Measurements from ENCODE around the gene ELOVL1. TPM values are rescaled to one million over a fixed set of nuclear protein-coding genes. Genes with fewer than 3 reads are reported as not detected.

ELOVL1 gene
- total and polyA plus RNA-seq, 4 donors = 12.8 to 50.3 (median 35.3) TPM

GRCh38 chr1:43392702-43393101, 24.9 kb upstream of the ELOVL1 start:
- TF ChIP-seq YY1 (IDR thresholded peaks at IDR 0.05) (no peak), FOXA2 (IDR thresholded peaks at IDR 0.05) (no peak), EGR1 (IDR thresholded peaks at IDR 0.05; ENCODE audit: low read depth in 2 of 2) (no peak), HNF4A (conservative IDR thresholded peaks at IDR 0.05) (no peak), RXRA (IDR thresholded peaks at IDR 0.05) (no peak), TAF1 (conservative IDR thresholded peaks at IDR 0.05) (no peak), HNF4G (IDR thresholded peaks at IDR 0.05) (no peak), CTCF (IDR thresholded peaks at IDR 0.05; ENCODE audit: low read depth, low read length, missing input control) (no peak), SP1 (IDR thresholded peaks at IDR 0.05) (no peak), NR2F2 (IDR thresholded peaks at IDR 0.05) (no peak), ZBTB33 (IDR thresholded peaks at IDR 0.05) (no peak), GABPA (IDR thresholded peaks at IDR 0.05 in 1 of 2, conservative IDR thresholded peaks at IDR 0.05 in 1 of 2) (no peak), JUND (IDR thresholded peaks at IDR 0.05) (no peak), RAD21 (IDR thresholded peaks at IDR 0.05) (no peak), ATF3 (IDR thresholded peaks at IDR 0.05) (no peak), REST (IDR thresholded peaks at IDR 0.05) (no peak), MAX (IDR thresholded peaks at IDR 0.05) (no peak), FOXA1 (IDR thresholded peaks at IDR 0.05) (no peak)
- Histone ChIP-seq H3K4me1 (ENCODE audit: control insufficient read depth in 4 of 4, insufficient read depth in 4 of 4, low read length in 3 of 4) (peaks cover 2 to 27% (median 18%) of the 10 kb centered on the region in 4 donors), H3K36me3 (ENCODE audit: control insufficient read depth in 4 of 4, insufficient read depth in 3 of 4, low read depth in 1 of 4, low read length in 3 of 4) (peaks cover 0 to 6% (median 5%) of the 10 kb centered on the region in 4 donors), H3K27ac (ENCODE audit: low read depth in 1 of 2, low read length in 2 of 2) (no peak overlapping the region), H3K9me3 (ENCODE audit: control insufficient read depth in 4 of 4, low read length in 3 of 4) (no peaks in the 10 kb centered on the region), H3K9ac (ENCODE audit: low read depth in 1 of 2, low read length in 2 of 2) (no peak overlapping the region), H3K27me3 (ENCODE audit: control insufficient read depth in 4 of 4, insufficient read depth in 4 of 4, low read length in 3 of 4) (no peaks in the 10 kb centered on the region), H3K4me3 (ENCODE audit: low read depth in 1 of 3, low read length in 3 of 3) (no peak overlapping the region)
- 59% methylated on average over 3 of the region's 3 CpGs for WGBS
- no peak for DNase-seq (ENCODE audit: low spot score)
